H1 (cell line): ENCODE results near the gene TWIST1. TPM values are rescaled to one million over a fixed set of nuclear protein-coding genes. Genes with fewer than 3 reads are reported as not detected.

Experiments used
- CTCF ChIA-PET: fragments of 300-600 bp; sonication (Branson Sonifier 250); formaldehyde crosslinking; loops from one replicate; lab custom pipeline; 2021; ENCODE audit not compliant: partially characterized antibody; lab: Charles Lee
- POLR2A ChIA-PET: fragments of 300-600 bp; sonication (Branson Sonifier 250); formaldehyde crosslinking; loops from one replicate; lab custom pipeline; 2021; ENCODE audit warnings: inconsistent platforms; ENCODE audit not compliant: partially characterized antibody; lab: Charles Lee
- DNase-seq, 2 experiments: peaks; one replicate each; pipeline versions ENCODE4 v3.0.0 to v3.0.0-alpha.2; 2010 to 2022; ENCODE audit warnings: low spot score in 2 of 2, low read depth in 1 of 2, mixed read lengths in 1 of 2
- FAIRE-seq: peaks from 2 replicates; lab custom pipeline; 2011; peaks lifted over from hg19 to GRCh38; lab: Jason Lieb, UNC
- H2AFZ ChIP-seq: 2 replicates; pipeline ENCODE4 v1.8.1; 2012; ENCODE audit warnings: low read length, inconsistent platforms
- H2AK5ac ChIP-seq: 2 replicates; pipeline ENCODE4 v1.6.1; 2013; ENCODE audit warnings: low read depth, low read length
- H2BK120ac ChIP-seq: replicated peaks from 2 replicates; pipeline ENCODE3; 2013; ENCODE audit warnings: low read depth, low read length, inconsistent platforms
- H2BK12ac ChIP-seq: 2 replicates; pipeline ENCODE4 v1.6.1; 2013; ENCODE audit warnings: low read depth, low read length
- H2BK15ac ChIP-seq: 2 replicates; pipeline ENCODE4 v1.6.1; 2013; ENCODE audit warnings: low read length
- H2BK20ac ChIP-seq: 2 replicates; pipeline ENCODE4 v1.6.1; 2013; ENCODE audit warnings: low read length
- H2BK5ac ChIP-seq: 2 replicates; pipeline ENCODE4 v1.6.1; 2013; ENCODE audit warnings: low read depth, low read length
- H3K14ac ChIP-seq: 2 replicates; pipeline ENCODE4 v1.6.1; 2013; ENCODE audit warnings: inconsistent platforms; ENCODE audit not compliant: insufficient read length
- H3K18ac ChIP-seq: 2 replicates; pipeline ENCODE4 v1.6.1; 2013; ENCODE audit warnings: low read length; ENCODE audit errors: extremely low read depth
- H3K23ac ChIP-seq: 2 replicates; pipeline ENCODE4 v1.6.1; 2013; ENCODE audit warnings: inconsistent platforms; ENCODE audit not compliant: insufficient read length
- H3K23me2 ChIP-seq: 2 replicates; pipeline ENCODE4 v1.6.1; 2013; ENCODE audit warnings: low read depth, low read length
- H3K27ac ChIP-seq: 2 replicates; pipeline ENCODE4 v1.6.1; 2011; ENCODE audit warnings: low read depth, low read length, inconsistent platforms
- H3K27me3 ChIP-seq, 4 experiments: replicated peaks in 1 of 4; 1 replicate in 1 of 4; 2 replicates in 3 of 4; pipeline versions ENCODE4 v1.6.1 to v1.8.1; 2011 to 2013; ENCODE audit warnings: low read length in 3 of 4, mild to moderate bottlenecking in 3 of 4, inconsistent platforms in 2 of 4, mixed read lengths in 2 of 4, moderate library complexity in 1 of 4; ENCODE audit not compliant: control insufficient read depth in 3 of 4, insufficient read depth in 3 of 4; ENCODE audit errors: extremely low read depth in 1 of 4
- H3K36me3 ChIP-seq, 4 experiments: 2 replicates each; pipeline versions ENCODE4 v1.6.1 to v1.8.1; 2011 to 2013; ENCODE audit warnings: mild to moderate bottlenecking in 4 of 4, low read length in 3 of 4, moderate library complexity in 2 of 4, control low read depth in 1 of 4, inconsistent platforms in 1 of 4; ENCODE audit not compliant: insufficient read depth in 4 of 4, control insufficient read depth in 2 of 4
- H3K4ac ChIP-seq: replicated peaks from 2 replicates; pipeline ENCODE3; 2013; ENCODE audit warnings: low read length, low read depth, mixed read lengths, inconsistent platforms; ENCODE audit not compliant: insufficient read length
- H3K4me1 ChIP-seq, 4 experiments: replicated peaks in 1 of 4; 1 replicate in 1 of 4; 2 replicates in 3 of 4; pipeline versions ENCODE4 v1.6.1 to v1.8.1; 2011 to 2013; ENCODE audit warnings: low read length in 3 of 4, inconsistent platforms in 2 of 4, mixed read lengths in 1 of 4; ENCODE audit not compliant: insufficient read depth in 4 of 4, control insufficient read depth in 3 of 4
- H3K4me2 ChIP-seq, 2 experiments: 2 replicates each; pipeline versions ENCODE4 v1.6.1 to v1.8.1; 2011 to 2013; ENCODE audit warnings: low read depth in 2 of 2, low read length in 2 of 2, control low read depth in 1 of 2, inconsistent platforms in 1 of 2, mild to moderate bottlenecking in 1 of 2; ENCODE audit not compliant: insufficient read depth in 1 of 2
- H3K4me3 ChIP-seq, 4 experiments: fragments of 200-600, 300-600 bp in 1 of 4; sonication (generic), shearing (Covaris generic), sonication (Bioruptor Twin) in 1 of 4; 2 replicates each; pipeline versions ENCODE4 v1.5.1 to v1.8.1; 2011 to 2016; ENCODE audit warnings: low read length in 4 of 4, low read depth in 3 of 4, control low read depth in 2 of 4, inconsistent platforms in 2 of 4, mild to moderate bottlenecking in 2 of 4, mixed read lengths in 1 of 4, moderate library complexity in 1 of 4; ENCODE audit not compliant: insufficient read depth in 2 of 4; ENCODE audit errors: extremely low read depth in 1 of 4
- H3K56ac ChIP-seq: replicated peaks from 2 replicates; pipeline ENCODE3; 2013; ENCODE audit warnings: low read depth, mild to moderate bottlenecking, mixed read lengths, low read length, inconsistent platforms; ENCODE audit not compliant: insufficient read length
- H3K79me1 ChIP-seq: 2 replicates; pipeline ENCODE4 v1.6.1; 2013; ENCODE audit warnings: low read depth, low read length, control low read depth
- H3K79me2 ChIP-seq, 2 experiments: 2 replicates each; pipeline versions ENCODE4 v1.6.1 to v1.8.1; 2012 to 2013; ENCODE audit warnings: low read length in 2 of 2, mild to moderate bottlenecking in 2 of 2, inconsistent platforms in 1 of 2; ENCODE audit not compliant: insufficient read depth in 2 of 2, control insufficient read depth in 1 of 2
- H3K9ac ChIP-seq, 4 experiments: replicated peaks in 1 of 4; 1 replicate in 1 of 4; 2 replicates in 3 of 4; pipeline versions ENCODE4 v1.6.1 to v1.8.1; 2011 to 2013; ENCODE audit warnings: low read depth in 3 of 4, low read length in 3 of 4, control low read depth in 2 of 4, mild to moderate bottlenecking in 2 of 4, moderate library complexity in 2 of 4, inconsistent platforms in 1 of 4; ENCODE audit errors: extremely low read depth in 1 of 4
- H3K9me3 ChIP-seq, 2 experiments: 2 replicates each; pipeline versions ENCODE4 v1.6.1 to v1.8.1; 2012 to 2013; ENCODE audit warnings: mild to moderate bottlenecking in 2 of 2, moderate library complexity in 2 of 2, control low read depth in 1 of 2, inconsistent platforms in 1 of 2, low read depth in 1 of 2, low read length in 1 of 2, mixed read lengths in 1 of 2; ENCODE audit not compliant: insufficient read depth in 2 of 2
- H4K20me1 ChIP-seq, 2 experiments: replicated peaks in 1 of 2; 2 replicates each; pipeline versions ENCODE3 to v1.8.1; 2011 to 2013; ENCODE audit warnings: inconsistent platforms in 2 of 2, low read length in 2 of 2, mild to moderate bottlenecking in 1 of 2; ENCODE audit not compliant: insufficient read depth in 2 of 2, control insufficient read depth in 1 of 2
- H4K5ac ChIP-seq: 2 replicates; pipeline ENCODE4 v1.6.1; 2013; ENCODE audit warnings: low read length, low read depth, mixed read lengths, inconsistent platforms; ENCODE audit not compliant: insufficient read length
- H4K8ac ChIP-seq: 2 replicates; pipeline ENCODE4 v1.8.0; 2013; ENCODE audit warnings: mild to moderate bottlenecking, moderate library complexity, low read length, inconsistent platforms; ENCODE audit not compliant: insufficient read depth; ENCODE audit errors: extremely low read depth
- H4K91ac ChIP-seq: replicated peaks from 2 replicates; pipeline ENCODE3; 2013; ENCODE audit warnings: low read length, mixed read lengths, inconsistent platforms; ENCODE audit not compliant: insufficient read length
- CBX5 ChIP-seq: fragments of 300-800, 300-1000 bp; sonication (generic); IDR thresholded peaks from 2 replicates; pipeline ENCODE4 v1.7.1; 2016; ENCODE audit warnings: antibody characterized with exemption, low read length, low read depth
- EZH2 ChIP-seq: fragments of 200-600 bp; sonication (generic); IDR thresholded peaks from 2 replicates; pipeline ENCODE4 v1.7.1; 2012; ENCODE audit warnings: low read depth, mild to moderate bottlenecking, moderate library complexity, low read length, inconsistent platforms; ENCODE audit not compliant: severe bottlenecking
- RBBP5 ChIP-seq: IDR thresholded peaks from 2 replicates; pipeline ENCODE4 v1.7.1; 2012; ENCODE audit warnings: low read depth, mild to moderate bottlenecking, inconsistent platforms, low read length, moderate library complexity, borderline replicate concordance
- RNF2 ChIP-seq: fragments of 200-900, 300-1000 bp; sonication (generic); IDR thresholded peaks from 2 replicates; pipeline ENCODE4 v1.7.1; 2016; ENCODE audit warnings: borderline replicate concordance, low read depth, mild to moderate bottlenecking, antibody characterized with exemption, low read length; ENCODE audit not compliant: poor library complexity, severe bottlenecking; ENCODE audit errors: missing control alignments
- SP4 ChIP-seq: IDR thresholded peaks from 2 replicates; pipeline ENCODE4 v1.6.1; 2012; ENCODE audit warnings: low read length, inconsistent platforms
- SUZ12 ChIP-seq: fragments of 200-600 bp; sonication (generic); IDR thresholded peaks from 2 replicates; pipeline ENCODE4 v1.6.1; 2012; ENCODE audit warnings: mild to moderate bottlenecking, inconsistent platforms, low read length, moderate library complexity, mixed read lengths
- WGBS, 2 experiments: shearing (Covaris generic) in 1 of 2; methylation state at CpG; one replicate each; pipeline versions ENCODE4 v1.1.6 to v1.1.7; 2013 to 2015; ENCODE audit warnings: low lambda C conversion rate in 2 of 2, mixed read lengths in 2 of 2, inconsistent platforms in 1 of 2, low coverage in 1 of 2, missing lambda C conversion rate in 1 of 2; ENCODE audit not compliant: insufficient replicate concordance in 2 of 2, insufficient coverage in 1 of 2, insufficient read length in 1 of 2; ENCODE audit errors: extremely low coverage in 1 of 2, missing lambda C conversion rate in 1 of 2; 5-methylcytosine and 5-hydroxymethylcytosine counted together
- polyA plus RNA-seq, 7 experiments: library from polyadenylated mRNA; depleted of rRNA in 3 of 7; stranded (reverse) in 5 of 7; unstranded in 2 of 7; fragments of >200 nt in 5 of 7; fragments of 200-250 nt in 2 of 7; gene quantifications; 1 replicate in 5 of 7; 2 replicates in 1 of 7; 4 replicates in 1 of 7; pipeline versions ENCODE4 v1.2.1 to v1.2.3, GENCODE V29; 2011 to 2013; ENCODE audit warnings: missing spikeins in 2 of 7, mixed read lengths in 2 of 7
- total RNA-seq: library from RNA; stranded (reverse); fragmentation: NEBNext Ultra II Directional; extraction: Animal tissue kit (Norgen Biotek cat#: 25700); gene quantifications from 2 replicates; pipeline ENCODE4 v1.2.1, GENCODE V29; 2021
- TF ChIP-seq, protein P1 (sequence below): IDR thresholded peaks from 2 replicates; pipeline ENCODE4 v1.6.1; 2011; ENCODE audit warnings: low read depth, mild to moderate bottlenecking, low read length; ENCODE audit not compliant: insufficient read depth
- TF ChIP-seq, protein P2 (sequence below): IDR thresholded peaks from 2 replicates; pipeline ENCODE4 v1.6.1; 2011; ENCODE audit warnings: low read length, improper control_type of control experiment

Gene TWIST1
- total and polyA plus RNA-seq, 2 of the 8 experiments (the other 6 are each of a cell fraction or from before 2014, with no cell fraction given) = 0.29 to 0.52 TPM

DNA sequence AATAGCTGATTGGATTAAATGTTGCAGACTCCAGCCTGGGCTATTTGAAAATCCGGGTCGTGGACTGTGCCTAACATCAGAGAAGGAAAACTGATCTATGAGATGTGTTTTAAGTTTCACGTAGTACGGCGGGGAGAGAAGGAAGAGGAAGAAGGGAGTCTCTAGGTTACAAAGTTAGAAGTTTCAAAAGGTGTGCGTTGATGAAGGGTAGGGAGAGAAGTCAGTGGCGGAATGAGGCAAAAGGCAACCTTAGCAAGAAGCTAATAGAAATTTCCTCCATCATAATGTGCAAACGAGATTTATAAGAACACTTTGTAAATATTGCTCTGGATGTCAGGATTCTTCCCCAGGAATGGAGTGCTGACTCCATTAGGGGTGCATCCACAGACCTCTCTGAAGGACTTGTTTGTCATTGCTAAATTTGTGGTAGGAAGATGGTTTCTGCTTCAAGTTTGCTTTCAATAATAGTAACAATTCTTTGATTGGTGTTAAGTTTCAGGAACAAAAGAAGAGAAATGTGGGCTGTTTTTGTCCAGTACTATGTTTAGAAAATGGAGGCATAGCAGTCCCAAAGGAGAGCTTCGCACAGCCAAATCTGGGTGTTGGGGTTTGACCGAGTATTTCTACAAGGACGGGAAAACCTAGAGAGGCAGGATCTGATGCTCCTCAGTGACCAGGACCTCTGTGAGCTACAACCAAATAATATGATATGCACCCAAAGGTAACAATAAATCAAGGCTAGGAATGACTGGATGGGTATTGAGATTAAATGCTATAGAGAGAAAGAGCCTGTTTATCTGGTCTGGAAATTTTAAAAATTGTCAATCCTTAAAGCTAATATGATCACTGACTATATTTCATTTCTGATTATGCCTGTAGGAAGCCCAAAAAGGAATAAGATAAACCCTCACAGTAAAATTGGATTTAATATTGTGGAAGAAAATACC is 8.2 kb downstream of the TWIST1 start:
- CTCF ChIA-PET = interaction anchor here (0.6 to 1.3 kb wide), 5 partner anchors 10 to 522 kb away, joined by 3 to 10 read pairs (median 3); no protein-coding TSS in a partner anchor
- Histone ChIP-seq H3K4ac (no peak overlapping the region), H3K27me3 (peaks cover 73 to 100% (median 91%) of the 10 kb centered on the region in 4 experiments), H4K5ac (no peak overlapping the region), H3K36me3 (no peaks in the 10 kb centered on the region; a peak in 1 of 8 replicates), H4K8ac (no peak overlapping the region), H3K79me1 (no peaks in the 10 kb centered on the region), H4K91ac (no peak overlapping the region), H3K23ac (no peak overlapping the region), H3K9ac (no peak overlapping the region), H3K79me2 (no peaks in the 10 kb centered on the region), H3K4me3 (peak overlapping the region in 3 of 4 experiments; percentile 46 to 62 (median 51); a peak in 5 of 8 replicates), H3K27ac (no peak overlapping the region), H3K14ac (no peak overlapping the region), H3K9me3 (no peaks in the 10 kb centered on the region), H4K20me1 (peaks cover 11 to 13% of the 10 kb centered on the region in 2 experiments), H2AFZ (no peak overlapping the region), H3K18ac (no peak overlapping the region), H2BK5ac (no peak overlapping the region), H2BK15ac (0 out of 2 replicates have a peak overlapping the region, but pooled peaks have one; percentile 55), H2BK120ac (no peak overlapping the region), H2BK20ac (no peak overlapping the region), H3K23me2 (peaks cover 18% of the 10 kb centered on the region), H3K56ac (no peak overlapping the region), H2AK5ac (no peak overlapping the region), H3K4me2 (peak overlapping the region; percentile 87 to 96), H3K4me1 (peaks cover 13 to 42% (median 22%) of the 10 kb centered on the region in 4 experiments), H2BK12ac (no peak overlapping the region)
- 11% methylated on average over 11 of the region's 11 CpGs; no CpG with 5 or more reads in 1 of the 2 experiments for WGBS, 2 experiments
- FAIRE-seq = no peak
- DNase-seq = no peak
- POLR2A ChIA-PET = interaction anchor here (5.8 kb wide), 1 partner anchor 9 kb away, joined by 41 read pairs; the partner anchor contains the start of gene TWIST1
- peak; percentile 67 for TF ChIP-seq RNF2
- TF ChIP-seq SP4 = no peak
- TF ChIP-seq RBBP5 = no peak
- TF ChIP-seq EZH2 = peak; percentile 60
- TF ChIP-seq, protein P1, sequence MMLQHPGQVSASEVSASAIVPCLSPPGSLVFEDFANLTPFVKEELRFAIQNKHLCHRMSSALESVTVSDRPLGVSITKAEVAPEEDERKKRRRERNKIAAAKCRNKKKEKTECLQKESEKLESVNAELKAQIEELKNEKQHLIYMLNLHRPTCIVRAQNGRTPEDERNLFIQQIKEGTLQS = no peak
- no peak for TF ChIP-seq CBX5
- peak; percentile 35; the same call in 1 of the 2 replicates for TF ChIP-seq SUZ12
- TF ChIP-seq, protein P2, sequence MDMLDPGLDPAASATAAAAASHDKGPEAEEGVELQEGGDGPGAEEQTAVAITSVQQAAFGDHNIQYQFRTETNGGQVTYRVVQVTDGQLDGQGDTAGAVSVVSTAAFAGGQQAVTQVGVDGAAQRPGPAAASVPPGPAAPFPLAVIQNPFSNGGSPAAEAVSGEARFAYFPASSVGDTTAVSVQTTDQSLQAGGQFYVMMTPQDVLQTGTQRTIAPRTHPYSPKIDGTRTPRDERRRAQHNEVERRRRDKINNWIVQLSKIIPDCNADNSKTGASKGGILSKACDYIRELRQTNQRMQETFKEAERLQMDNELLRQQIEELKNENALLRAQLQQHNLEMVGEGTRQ = no peak
